ENCODE measurements around the gene CD36.
"Not testable (repeated sequence)": the region's sequence is repeated elsewhere in the genome, so short reads cannot be mapped to it uniquely, and the experiment has no call there.

CD36 gene

GRCh38 chr7:80654887-80655340 is 16.5 kb downstream of the CD36 start:
- DNase-seq, result no peak

GRCh38 chr7:80656029-80656428 is 17.6 kb downstream of the CD36 start:
- no peak for DNase-seq

DNA sequence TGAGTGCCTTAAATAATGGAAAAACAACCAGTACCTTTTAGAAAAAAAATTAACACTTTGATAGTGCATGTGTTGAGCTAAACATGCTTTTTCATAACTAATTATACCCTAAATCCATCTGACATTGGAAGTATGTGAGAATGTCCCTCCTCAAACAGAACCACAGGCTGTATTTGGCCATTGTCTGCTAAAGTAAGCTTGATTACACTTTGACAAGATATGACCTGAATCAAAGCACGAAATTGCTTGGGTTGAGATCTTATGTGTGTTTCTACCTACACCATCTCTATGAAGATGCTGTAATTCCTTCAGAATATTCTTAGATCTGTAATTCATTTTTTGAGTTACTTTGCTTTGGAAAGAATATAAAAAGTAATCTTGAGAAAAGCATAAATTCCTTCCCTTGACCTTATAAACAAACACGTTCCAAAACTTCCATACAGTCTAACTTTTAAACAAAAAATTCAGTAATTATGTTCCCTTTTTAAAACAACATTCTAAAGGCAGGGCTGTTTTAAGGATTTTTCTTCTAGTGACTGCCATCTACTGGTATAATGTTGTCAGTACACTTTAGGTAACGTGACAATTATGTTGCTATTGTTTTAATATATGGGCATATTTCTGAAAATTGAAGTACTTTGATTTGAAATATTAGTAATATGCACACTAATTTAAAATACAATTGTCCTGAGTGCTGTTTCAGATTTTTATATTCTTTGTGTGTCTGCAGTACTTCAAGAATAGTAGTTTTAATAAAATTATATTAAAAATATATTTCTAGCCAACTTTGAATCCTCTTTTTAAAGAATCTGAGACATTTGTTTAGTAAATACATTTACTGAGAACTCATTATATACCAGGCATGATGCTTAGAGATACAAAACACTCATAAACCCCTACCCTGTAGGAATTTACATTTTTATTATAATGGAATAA is 20.9 kb downstream of the CD36 start:
- peak; percentile 48 for DNase-seq

DNA sequence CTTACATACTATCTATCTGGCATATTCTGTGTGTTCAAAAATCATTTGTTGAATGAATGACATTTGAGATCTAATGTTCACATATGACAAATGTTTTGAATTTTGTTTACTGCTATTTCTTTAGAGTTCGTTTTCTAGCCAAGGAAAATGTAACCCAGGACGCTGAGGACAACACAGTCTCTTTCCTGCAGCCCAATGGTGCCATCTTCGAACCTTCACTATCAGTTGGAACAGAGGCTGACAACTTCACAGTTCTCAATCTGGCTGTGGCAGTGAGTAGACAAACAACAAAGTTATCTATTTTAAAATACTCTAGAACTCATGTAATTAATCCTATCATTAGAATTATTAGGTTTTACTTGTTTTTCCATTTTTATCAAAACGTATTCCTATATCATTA is 22.5 kb downstream of the CD36 start:
- DNase-seq, result no peak

GRCh38 chr7:80661729-80662128 is 23.3 kb downstream of the CD36 start:
- DNase-seq, result no peak

- DNase-seq, result no peak
Measured at GRCh38 chr7:80662252-80662651, 23.8 kb downstream of the CD36 start.

GRCh38 chr7:80665526-80665925 is 27.1 kb downstream of the CD36 start:
- no peak for DNase-seq

DNA sequence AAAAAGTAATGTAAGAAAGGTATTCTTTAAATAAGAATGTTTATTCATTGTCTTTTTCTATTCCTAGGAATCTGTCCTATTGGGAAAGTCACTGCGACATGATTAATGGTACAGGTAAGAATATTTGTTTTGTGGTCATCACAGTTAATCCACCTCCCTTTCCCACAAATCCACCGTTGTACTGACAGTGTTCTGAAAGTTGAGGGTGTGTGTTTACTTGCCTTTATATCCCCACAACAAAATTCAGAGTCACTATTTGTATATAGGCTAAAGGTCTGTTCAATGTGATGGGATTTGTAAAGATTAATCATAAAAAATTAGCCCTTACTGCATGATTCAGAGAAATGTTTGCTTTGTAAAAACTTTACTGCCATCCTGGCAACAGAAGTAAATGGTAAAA is 27.9 kb downstream of the CD36 start:
- no peak for DNase-seq

DNA sequence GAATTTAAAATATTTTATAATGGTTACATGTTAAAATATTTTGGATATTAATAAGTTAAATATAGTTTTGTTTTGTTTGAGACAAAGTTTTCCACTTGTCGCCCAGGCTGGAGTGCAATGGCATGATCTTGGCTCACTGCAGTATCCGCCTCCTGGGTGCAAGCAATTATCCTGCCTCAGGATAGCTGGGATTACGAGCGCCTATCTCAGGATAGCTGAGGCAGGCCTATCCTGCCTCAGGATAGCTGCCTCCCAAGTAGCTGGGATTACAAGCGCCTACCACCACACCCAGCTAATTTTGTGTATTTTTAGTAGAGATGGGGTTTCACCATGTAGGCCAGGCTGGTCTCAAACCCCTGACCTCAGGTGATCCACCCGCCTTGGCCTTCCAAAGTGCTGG is 30.9 kb downstream of the CD36 start:
- DNase-seq, result not testable (repeated sequence)

DNA sequence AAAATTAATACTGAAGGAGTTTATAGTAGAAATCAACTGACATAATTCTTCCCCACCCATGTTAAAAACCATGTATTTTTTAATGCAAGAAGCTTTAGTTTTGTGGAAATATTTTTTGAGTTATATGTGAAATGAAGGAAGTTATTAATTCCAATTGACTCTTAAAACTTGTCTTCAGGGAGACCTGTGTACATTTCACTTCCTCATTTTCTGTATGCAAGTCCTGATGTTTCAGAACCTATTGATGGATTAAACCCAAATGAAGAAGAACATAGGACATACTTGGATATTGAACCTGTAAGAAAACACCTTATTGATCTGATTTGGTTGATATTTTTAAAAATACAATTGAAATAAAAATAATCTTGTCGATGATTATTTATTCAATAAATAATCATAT is 33.3 kb downstream of the CD36 start:
- DNase-seq, result no peak

DNA sequence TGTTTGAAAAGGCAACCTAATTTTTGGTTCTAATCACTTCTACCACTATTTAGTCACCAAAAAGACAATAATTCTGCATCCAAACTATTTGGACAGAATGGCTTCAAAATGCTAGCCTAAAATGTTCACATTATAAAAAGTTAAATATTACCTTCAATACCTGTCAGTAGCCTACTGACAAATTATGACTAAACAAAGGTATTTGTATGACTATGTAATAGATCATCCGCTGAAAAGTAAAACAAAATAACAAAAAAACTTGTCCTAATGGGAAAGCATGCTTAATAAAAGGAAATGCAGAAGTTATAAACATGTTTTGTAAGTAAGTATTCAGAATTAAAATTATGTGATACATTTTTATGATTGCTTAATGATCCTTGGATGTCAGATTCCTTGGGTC is 36.6 kb downstream of the CD36 start:
- no peak for DNase-seq

GRCh38 chr7:80676404-80676803 is 38.0 kb downstream of the CD36 start:
- DNase-seq, result no peak

DNA sequence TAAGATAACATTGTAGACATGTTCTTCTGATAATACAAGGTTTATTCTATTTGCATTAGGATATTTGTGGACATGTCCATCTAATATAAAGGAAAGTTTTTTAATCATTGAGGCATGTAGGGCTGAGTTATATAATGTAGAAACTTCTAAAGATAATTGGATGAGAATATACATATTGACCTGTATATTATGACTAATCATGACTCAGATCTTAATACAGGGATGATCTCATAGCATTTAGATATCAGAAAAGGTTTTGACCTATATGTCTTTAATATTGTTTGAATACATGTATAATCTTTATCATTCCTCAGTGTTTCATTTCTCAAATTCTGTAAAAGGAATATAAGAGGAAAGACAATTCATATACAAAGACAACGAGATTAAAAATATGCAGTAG is 39.2 kb downstream of the CD36 start:
- no peak for DNase-seq

DNA sequence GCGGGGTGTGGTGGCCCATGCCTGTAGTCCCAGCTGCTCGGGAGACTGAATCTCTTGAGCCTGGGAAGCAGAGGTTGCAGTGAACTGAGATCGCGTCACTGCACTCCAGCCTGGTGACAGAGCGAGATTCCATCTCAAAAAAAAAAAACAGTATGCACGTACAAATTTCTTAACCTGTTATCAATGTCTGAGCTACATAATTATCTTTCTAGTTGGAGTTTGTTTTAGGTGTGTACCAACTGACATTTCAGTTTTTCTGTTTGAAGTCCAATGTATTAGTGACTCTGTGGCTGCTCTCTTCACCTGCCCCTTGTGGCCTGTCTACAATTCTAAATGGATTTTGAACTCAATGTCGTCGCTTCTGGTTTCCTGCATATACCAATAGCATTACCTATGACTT is 40.3 kb downstream of the CD36 start:
- no peak for DNase-seq

GRCh38 chr7:80679921-80680907 is 41.8 kb downstream of the CD36 start:
- DNase-seq, result no peak

DNA sequence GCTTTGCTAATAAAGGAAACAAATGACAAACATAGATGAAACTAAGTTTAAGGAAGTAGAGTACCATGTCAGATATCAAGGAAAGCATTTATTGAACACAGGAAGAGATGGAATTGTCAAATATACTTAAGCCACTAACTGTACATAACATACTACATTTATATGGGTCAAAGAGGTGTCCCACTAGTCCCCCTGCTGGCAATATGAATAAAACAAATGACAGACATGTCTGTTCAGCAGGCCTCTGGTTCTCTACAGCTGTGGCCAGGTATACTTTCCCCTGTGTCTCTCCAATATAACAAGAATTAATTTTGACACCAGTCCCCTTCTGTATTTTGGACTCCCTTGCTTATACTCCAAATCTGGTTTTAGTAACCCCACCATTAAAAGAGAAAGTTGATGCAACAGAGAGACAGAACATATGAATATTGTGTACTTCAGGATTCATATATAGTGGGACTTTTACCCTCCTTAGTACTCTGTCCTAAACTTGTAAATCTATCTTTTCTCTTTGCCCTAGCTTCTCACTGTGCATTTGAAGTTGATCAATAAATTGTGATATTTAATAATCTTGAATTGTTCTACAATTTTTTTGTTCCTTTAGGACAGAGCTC is 42.9 kb downstream of the CD36 start:
- peak; percentile 48 for DNase-seq

- no peak for DNase-seq
Measured at GRCh38 chr7:80682744-80683143, 44.3 kb downstream of the CD36 start.

- peak; percentile 37 for DNase-seq
Measured at GRCh38 chr7:80686576-80686975, 48.1 kb downstream of the CD36 start.

GRCh38 chr7:80699045-80699638 is 60.7 kb downstream of the CD36 start:
- DNase-seq, result peak; percentile 62

GRCh38 chr7:80699721-80700256 is 61.3 kb downstream of the CD36 start:
- no peak for DNase-seq

- peak; percentile 23 for DNase-seq
Measured at GRCh38 chr7:80703272-80703671, 64.8 kb downstream of the CD36 start.

- DNase-seq, result no peak
Measured at GRCh38 chr7:80705130-80705781, 66.8 kb downstream of the CD36 start.

Measured in EL (cell line).